ENCODE measurements around the gene CTBS. TPM values are rescaled to one million over a fixed set of nuclear protein-coding genes. Genes with fewer than 3 reads are reported as not detected.

CTBS gene
- total RNA-seq, 2 donors from 2014 or later = 21.5 to 28.3 TPM

DNA sequence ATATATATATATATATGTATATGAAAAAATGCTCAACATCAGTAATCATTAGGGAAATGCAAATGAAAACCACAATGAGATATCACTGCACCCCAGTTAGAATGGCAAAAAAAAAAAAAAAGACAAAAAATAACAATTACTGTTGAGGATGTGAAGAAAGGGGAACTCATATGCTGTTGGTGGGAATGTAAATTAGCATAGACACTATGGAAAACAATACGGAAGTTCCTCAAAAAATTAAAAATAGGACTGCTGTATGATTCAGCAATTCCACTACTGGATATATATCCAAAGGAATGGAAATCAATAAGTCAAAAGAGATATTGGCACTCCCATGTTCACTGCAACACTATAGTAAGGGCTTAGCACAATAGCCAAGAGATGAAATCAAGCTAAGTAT, 41.5 kb upstream of the CTBS start:
- DNase-seq (ENCODE audit: low spot score) (no peak), ATAC-seq (ENCODE audit: insufficient number of reproducible peaks, low FRiP score, low read depth) (no peak)
- Histone ChIP-seq H3K4me3 (no peak overlapping the region), H3K27me3 (replicated peaks; ENCODE audit: insufficient read depth) (no peaks in the 10 kb centered on the region), H3K27ac (no peak overlapping the region), H3K4me1 (ENCODE audit: control insufficient read depth in 1 of 2, low read depth in 2 of 2) (peaks cover 0 to 20% of the 10 kb centered on the region in 2 donors), H3K9me3 (no peaks in the 10 kb centered on the region), H3K36me3 (no peaks in the 10 kb centered on the region)
- TF ChIP-seq, protein P1, sequence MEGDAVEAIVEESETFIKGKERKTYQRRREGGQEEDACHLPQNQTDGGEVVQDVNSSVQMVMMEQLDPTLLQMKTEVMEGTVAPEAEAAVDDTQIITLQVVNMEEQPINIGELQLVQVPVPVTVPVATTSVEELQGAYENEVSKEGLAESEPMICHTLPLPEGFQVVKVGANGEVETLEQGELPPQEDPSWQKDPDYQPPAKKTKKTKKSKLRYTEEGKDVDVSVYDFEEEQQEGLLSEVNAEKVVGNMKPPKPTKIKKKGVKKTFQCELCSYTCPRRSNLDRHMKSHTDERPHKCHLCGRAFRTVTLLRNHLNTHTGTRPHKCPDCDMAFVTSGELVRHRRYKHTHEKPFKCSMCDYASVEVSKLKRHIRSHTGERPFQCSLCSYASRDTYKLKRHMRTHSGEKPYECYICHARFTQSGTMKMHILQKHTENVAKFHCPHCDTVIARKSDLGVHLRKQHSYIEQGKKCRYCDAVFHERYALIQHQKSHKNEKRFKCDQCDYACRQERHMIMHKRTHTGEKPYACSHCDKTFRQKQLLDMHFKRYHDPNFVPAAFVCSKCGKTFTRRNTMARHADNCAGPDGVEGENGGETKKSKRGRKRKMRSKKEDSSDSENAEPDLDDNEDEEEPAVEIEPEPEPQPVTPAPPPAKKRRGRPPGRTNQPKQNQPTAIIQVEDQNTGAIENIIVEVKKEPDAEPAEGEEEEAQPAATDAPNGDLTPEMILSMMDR (IDR thresholded peaks at IDR 0.05) = no peak

DNA sequence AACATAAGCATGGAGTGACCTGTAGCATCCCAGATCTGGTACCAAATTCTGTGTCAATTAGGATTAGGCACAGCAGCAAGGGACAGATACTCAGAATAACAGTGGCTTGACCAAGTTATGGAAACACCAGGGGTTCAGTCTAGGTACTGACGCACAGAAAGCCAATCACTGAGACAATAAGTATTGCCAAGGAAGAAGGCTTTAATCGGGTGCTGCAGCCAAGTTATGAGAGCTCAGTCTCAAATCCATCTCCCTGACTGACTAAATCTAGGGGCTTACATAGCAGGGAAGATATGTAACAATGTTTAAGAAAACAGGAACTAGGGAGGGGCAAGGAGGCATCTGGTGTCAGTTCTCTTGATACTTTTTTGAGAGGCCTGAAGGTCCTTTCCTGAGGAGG, 39.6 kb upstream of the CTBS start:
- ATAC-seq (ENCODE audit: insufficient number of reproducible peaks, low FRiP score, low read depth) = no peak
- TF ChIP-seq, protein P1 (IDR thresholded peaks at IDR 0.05) = no peak
- Histone ChIP-seq H3K4me1 (ENCODE audit: control insufficient read depth in 1 of 2, low read depth in 2 of 2) (peaks cover 0 to 4% of the 10 kb centered on the region in 2 donors), H3K27me3 (replicated peaks; ENCODE audit: insufficient read depth) (no peaks in the 10 kb centered on the region), H3K4me3 (no peak overlapping the region), H3K36me3 (no peaks in the 10 kb centered on the region), H3K9me3 (no peaks in the 10 kb centered on the region), H3K27ac (no peak overlapping the region)
- DNase-seq (ENCODE audit: low spot score) = no peak

DNA sequence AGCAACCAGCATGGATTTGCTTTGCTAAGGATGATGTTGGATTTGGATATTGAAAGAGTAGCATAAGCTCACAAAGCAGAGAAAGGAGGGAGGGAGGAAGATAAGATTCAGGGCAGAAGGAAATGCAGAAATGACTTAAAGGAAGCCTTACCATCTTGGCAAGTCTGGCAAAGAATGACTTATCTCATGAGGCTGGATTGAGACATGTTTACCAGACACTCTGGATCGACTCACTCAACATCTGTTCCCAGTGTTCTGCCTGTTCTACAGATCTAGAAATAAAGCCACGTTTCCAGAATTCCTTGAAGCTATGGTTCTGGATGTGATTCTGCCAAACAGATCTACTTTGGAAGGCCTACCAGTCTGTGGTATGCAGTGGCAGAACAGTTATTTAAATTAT, 38.8 kb upstream of the CTBS start:
- no peaks in the 10 kb centered on the region for H3K9me3 ChIP-seq
- no peak for ATAC-seq (ENCODE audit: insufficient number of reproducible peaks, low FRiP score, low read depth)
- TF ChIP-seq, protein P1 (IDR thresholded peaks at IDR 0.05) = no peak
- H3K4me1 ChIP-seq (ENCODE audit: control insufficient read depth in 1 of 2, low read depth in 2 of 2) = no peaks in the 10 kb centered on the region
- H3K27ac ChIP-seq = no peak overlapping the region
- H3K27me3 ChIP-seq (replicated peaks; ENCODE audit: insufficient read depth) = no peaks in the 10 kb centered on the region
- no peak for DNase-seq (ENCODE audit: low spot score)
- no peaks in the 10 kb centered on the region for H3K36me3 ChIP-seq
- H3K4me3 ChIP-seq = no peak overlapping the region

DNA sequence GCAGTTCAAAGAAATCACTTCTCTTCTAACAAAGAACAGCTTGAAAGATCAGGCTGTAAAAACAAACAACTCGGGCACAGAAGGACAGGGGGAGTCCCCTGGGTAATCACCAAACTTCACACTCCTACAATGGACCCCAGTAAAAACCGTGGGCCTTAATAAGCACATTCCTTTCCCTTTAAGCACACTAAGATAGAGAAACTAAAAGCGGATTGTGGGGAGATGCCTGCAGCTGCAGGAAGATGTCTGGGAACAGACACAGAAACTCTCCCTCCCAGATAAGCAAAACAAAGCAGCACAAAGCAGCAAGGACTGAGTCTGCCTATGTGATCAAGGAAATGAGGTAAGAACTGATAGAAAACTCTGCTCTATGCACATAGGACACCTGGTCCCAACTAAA, 37.6 kb upstream of the CTBS start:
- H3K4me1 ChIP-seq (ENCODE audit: control insufficient read depth in 1 of 2, low read depth in 2 of 2) = no peaks in the 10 kb centered on the region
- no peak for ATAC-seq (ENCODE audit: insufficient number of reproducible peaks, low FRiP score, low read depth)
- no peaks in the 10 kb centered on the region for H3K36me3 ChIP-seq
- TF ChIP-seq, protein P1 (IDR thresholded peaks at IDR 0.05) = no peak
- H3K9me3 ChIP-seq = no peaks in the 10 kb centered on the region
- no peak overlapping the region for H3K27ac ChIP-seq
- H3K27me3 ChIP-seq (replicated peaks; ENCODE audit: insufficient read depth) = no peaks in the 10 kb centered on the region
- no peak for DNase-seq (ENCODE audit: low spot score)
- H3K4me3 ChIP-seq = no peak overlapping the region

DNA sequence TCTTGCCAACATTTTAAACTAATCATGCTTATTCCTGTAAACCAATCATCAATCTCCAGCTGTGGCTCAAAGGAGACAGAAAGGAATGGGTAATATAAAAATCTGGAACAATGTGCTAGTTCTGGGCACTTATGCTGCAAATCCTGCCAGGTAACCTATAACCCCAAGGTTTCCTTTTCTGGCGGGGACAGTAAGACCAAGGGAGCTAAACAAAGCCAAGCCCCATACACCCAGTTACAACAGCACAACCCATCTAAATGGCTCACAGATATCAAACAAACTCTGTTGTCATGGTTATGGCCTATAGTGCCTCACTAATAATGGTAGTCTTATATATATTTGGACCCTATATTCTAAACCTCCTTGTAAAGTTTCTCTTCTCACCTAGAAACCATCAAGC, 36.9 kb upstream of the CTBS start:
- no peaks in the 10 kb centered on the region for H3K9me3 ChIP-seq
- H3K36me3 ChIP-seq = no peaks in the 10 kb centered on the region
- no peaks in the 10 kb centered on the region for H3K27me3 ChIP-seq (replicated peaks; ENCODE audit: insufficient read depth)
- no peaks in the 10 kb centered on the region for H3K4me1 ChIP-seq (ENCODE audit: control insufficient read depth in 1 of 2, low read depth in 2 of 2)
- DNase-seq (ENCODE audit: low spot score) (no peak), ATAC-seq (ENCODE audit: insufficient number of reproducible peaks, low FRiP score, low read depth) (no peak)
- no peak overlapping the region for H3K4me3 ChIP-seq
- H3K27ac ChIP-seq = no peak overlapping the region
- TF ChIP-seq, protein P1 (IDR thresholded peaks at IDR 0.05) = no peak
